Keratinocyte (primary cell): ENCODE results near the gene KCNJ6.

ENCODE experiments used
- EZH2 ChIP-seq: IDR thresholded peaks from one replicate; pipeline ENCODE4 v1.6.1; 2012; ENCODE audit warnings: inconsistent platforms, mild to moderate bottlenecking, low read length, moderate library complexity
- TF ChIP-seq, protein P1 (sequence below), 3 experiments: IDR thresholded peaks in 1 of 3; conservative IDR thresholded peaks in 1 of 3; optimal IDR thresholded peaks in 1 of 3; 2 replicates in 2 of 3; 3 replicates in 1 of 3; pipeline versions ENCODE3 to v1.5.1; 2011; ENCODE audit warnings: low read length in 3 of 3, mild to moderate bottlenecking in 3 of 3, moderate library complexity in 2 of 3, control low read depth in 1 of 3, inconsistent platforms in 1 of 3; ENCODE audit not compliant: insufficient read depth in 2 of 3; ENCODE audit errors: extremely low read depth in 1 of 3

- TF ChIP-seq, protein P1, sequence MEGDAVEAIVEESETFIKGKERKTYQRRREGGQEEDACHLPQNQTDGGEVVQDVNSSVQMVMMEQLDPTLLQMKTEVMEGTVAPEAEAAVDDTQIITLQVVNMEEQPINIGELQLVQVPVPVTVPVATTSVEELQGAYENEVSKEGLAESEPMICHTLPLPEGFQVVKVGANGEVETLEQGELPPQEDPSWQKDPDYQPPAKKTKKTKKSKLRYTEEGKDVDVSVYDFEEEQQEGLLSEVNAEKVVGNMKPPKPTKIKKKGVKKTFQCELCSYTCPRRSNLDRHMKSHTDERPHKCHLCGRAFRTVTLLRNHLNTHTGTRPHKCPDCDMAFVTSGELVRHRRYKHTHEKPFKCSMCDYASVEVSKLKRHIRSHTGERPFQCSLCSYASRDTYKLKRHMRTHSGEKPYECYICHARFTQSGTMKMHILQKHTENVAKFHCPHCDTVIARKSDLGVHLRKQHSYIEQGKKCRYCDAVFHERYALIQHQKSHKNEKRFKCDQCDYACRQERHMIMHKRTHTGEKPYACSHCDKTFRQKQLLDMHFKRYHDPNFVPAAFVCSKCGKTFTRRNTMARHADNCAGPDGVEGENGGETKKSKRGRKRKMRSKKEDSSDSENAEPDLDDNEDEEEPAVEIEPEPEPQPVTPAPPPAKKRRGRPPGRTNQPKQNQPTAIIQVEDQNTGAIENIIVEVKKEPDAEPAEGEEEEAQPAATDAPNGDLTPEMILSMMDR (optimal IDR thresholded peaks at IDR 0.05 in 1 of 3, IDR thresholded peaks at IDR 0.05 in 1 of 3, conservative IDR thresholded peaks at IDR 0.05 in 1 of 3; ENCODE audit: extremely low read depth in 1 of 3, insufficient read depth in 2 of 3, low read length in 3 of 3), result no peak
- no peak for TF ChIP-seq EZH2
Observed at GRCh38 chr21:37667380-37667779, 248.9 kb downstream of the KCNJ6 start.
